ENCODE measurements around the gene METTL2A. TPM values are rescaled to one million over a fixed set of nuclear protein-coding genes. Genes with fewer than 3 reads are reported as not detected.
"Not testable (repeated sequence)": the region's sequence is repeated elsewhere in the genome, so short reads cannot be mapped to it uniquely, and the experiment has no call there.

The METTL2A gene
- polyA plus RNA-seq, 3 donors: 2.2 to 5.6 (median 3.9) TPM

DNA sequence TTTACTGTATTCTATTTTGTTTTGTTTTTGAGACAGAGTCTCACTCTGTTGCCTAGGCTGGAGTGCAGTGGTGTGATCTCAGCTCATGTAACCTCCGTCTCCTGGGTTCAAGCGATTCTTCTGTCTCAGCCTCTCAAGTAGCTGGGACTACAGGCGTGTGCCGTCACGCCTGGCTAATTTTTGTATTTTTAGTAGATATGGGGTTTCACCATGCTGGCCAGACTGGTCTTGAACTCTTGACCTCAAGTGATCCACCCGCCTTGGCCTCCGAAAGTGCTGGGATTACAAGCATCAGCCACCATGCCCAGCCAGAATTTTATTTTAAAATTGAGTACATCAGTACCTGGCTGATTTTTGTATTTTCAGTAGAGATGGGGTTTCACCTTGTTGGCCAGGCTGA is 70.4 kb downstream of the METTL2A start:
- intact Hi-C loops (cut with micrococcal nuclease); H3K4me2 ChIP-seq (replicated peaks; ENCODE audit: extremely low read depth, low read length, poor library complexity, severe bottlenecking); H3K36me3 ChIP-seq (replicated peaks in 1 of 2; ENCODE audit: control insufficient read depth in 1 of 2, insufficient read depth in 2 of 2, low read length in 2 of 2); H3K9me3 ChIP-seq (replicated peaks in 1 of 2; ENCODE audit: control insufficient read depth in 1 of 2, insufficient read depth in 1 of 2, low read length in 2 of 2); H3K4me1 ChIP-seq (ENCODE audit: control insufficient read depth in 1 of 2, insufficient read depth in 2 of 2, low read length in 2 of 2); H3K9ac ChIP-seq (ENCODE audit: insufficient read depth, low read length, poor library complexity, severe bottlenecking); H2AFZ ChIP-seq (ENCODE audit: insufficient read depth, low read depth, low read length, poor library complexity, severe bottlenecking); H3K27ac ChIP-seq (ENCODE audit: low read depth in 1 of 2, low read length in 2 of 2); H3K9me3 Mint-ChIP-seq; H3K27me3 Mint-ChIP-seq (ENCODE audit: low read depth in 3 of 3); H3K27me3 ChIP-seq (ENCODE audit: control insufficient read depth in 2 of 2, insufficient read depth in 2 of 2, low read length in 2 of 2); H3K4me3 ChIP-seq (replicated peaks in 1 of 3; ENCODE audit: low read depth in 2 of 3, low read length in 3 of 3); DNase-seq; H3K4me3 Mint-ChIP-seq: not testable (repeated sequence)
- H3K4me1 Mint-ChIP-seq: peaks cover 19% of the 10 kb centered on the region
- H3K79me2 ChIP-seq (ENCODE audit: insufficient read depth, low read length): peaks cover 96% of the 10 kb centered on the region
- peak overlapping the region in 2 of 7 donors; percentile 35 to 63 for H3K27ac Mint-ChIP-seq
- no CpG with 5 or more reads among the region's 7 CpGs for WGBS (ENCODE audit: insufficient coverage)
- H3K36me3 Mint-ChIP-seq: peaks cover 3 to 18% of the 10 kb centered on the region in 2 donors
- H4K20me1 ChIP-seq (ENCODE audit: insufficient read depth, low read length): peaks cover 87% of the 10 kb centered on the region

DNA sequence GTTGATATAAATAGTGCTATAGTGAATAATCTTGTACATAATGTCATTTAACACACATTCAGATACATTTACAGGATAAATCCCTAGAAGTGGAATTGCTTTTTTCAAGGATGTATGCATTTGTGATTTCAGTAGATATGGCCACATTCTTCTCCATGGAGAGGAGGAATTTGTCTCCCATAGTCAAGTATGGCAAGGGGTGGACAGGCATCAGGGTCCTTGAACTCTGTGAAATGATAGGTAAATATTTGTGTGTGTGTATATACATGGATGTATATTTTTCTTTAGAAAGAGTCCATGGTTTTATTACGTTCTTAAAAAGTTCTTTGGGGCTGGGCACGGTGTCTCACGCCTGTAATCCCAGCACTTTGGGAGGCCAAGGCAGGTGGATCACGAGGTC is 72.6 kb downstream of the METTL2A start:
- not testable (repeated sequence) for H3K4me1 Mint-ChIP-seq
- peak overlapping the region in 4 of 7 donors; percentile 33 to 63 (median 41) for H3K27ac Mint-ChIP-seq

DNA sequence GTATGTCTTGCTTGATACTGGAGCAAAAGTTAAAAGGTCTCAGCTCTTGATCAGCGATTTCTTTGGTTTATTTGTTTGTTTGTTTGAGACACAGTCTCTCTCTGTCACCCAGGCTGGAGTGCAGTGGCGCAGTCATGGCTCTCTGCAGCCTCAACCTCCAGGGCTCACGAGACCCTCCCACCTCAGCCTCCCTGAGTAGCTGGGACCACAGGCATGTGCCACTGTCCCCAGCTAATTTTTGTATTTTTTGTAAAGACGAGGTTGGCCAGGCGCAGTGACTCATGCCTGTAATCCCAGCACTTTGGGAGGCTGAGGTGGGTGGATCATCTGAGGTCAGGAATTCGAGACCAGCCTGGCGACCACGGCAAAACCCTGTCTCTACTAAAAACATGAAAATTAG is 75.1 kb downstream of the METTL2A start:
- H3K9me3 ChIP-seq (replicated peaks in 1 of 2; ENCODE audit: control insufficient read depth in 1 of 2, insufficient read depth in 1 of 2, low read length in 2 of 2); DNase-seq; H3K27me3 Mint-ChIP-seq (ENCODE audit: low read depth in 3 of 3); H3K36me3 Mint-ChIP-seq; H3K4me3 ChIP-seq (replicated peaks in 1 of 3; ENCODE audit: low read depth in 2 of 3, low read length in 3 of 3); H3K4me1 ChIP-seq (ENCODE audit: control insufficient read depth in 1 of 2, insufficient read depth in 2 of 2, low read length in 2 of 2); H3K27me3 ChIP-seq (ENCODE audit: control insufficient read depth in 2 of 2, insufficient read depth in 2 of 2, low read length in 2 of 2); intact Hi-C loops (cut with micrococcal nuclease); H3K4me2 ChIP-seq (replicated peaks; ENCODE audit: extremely low read depth, low read length, poor library complexity, severe bottlenecking); H3K4me3 Mint-ChIP-seq; H3K36me3 ChIP-seq (replicated peaks in 1 of 2; ENCODE audit: control insufficient read depth in 1 of 2, insufficient read depth in 2 of 2, low read length in 2 of 2); H3K4me1 Mint-ChIP-seq; H3K9ac ChIP-seq (ENCODE audit: insufficient read depth, low read length, poor library complexity, severe bottlenecking); H3K9me3 Mint-ChIP-seq; H3K27ac ChIP-seq (ENCODE audit: low read depth in 1 of 2, low read length in 2 of 2); H2AFZ ChIP-seq (ENCODE audit: insufficient read depth, low read depth, low read length, poor library complexity, severe bottlenecking): not testable (repeated sequence)
- Histone ChIP-seq H4K20me1 (ENCODE audit: insufficient read depth, low read length) (peaks cover 68% of the 10 kb centered on the region), H3K79me2 (ENCODE audit: insufficient read depth, low read length) (peaks cover 87% of the 10 kb centered on the region)
- 100% methylated on average over 1 of the region's 8 CpGs for WGBS (ENCODE audit: insufficient coverage)
- H3K27ac Mint-ChIP-seq: peak overlapping the region in 2 of 7 donors; percentile 18 to 38

More for the DNA sequence above, 72.6 kb downstream of the METTL2A start:
- H3K4me2 ChIP-seq (replicated peaks; ENCODE audit: extremely low read depth, low read length, poor library complexity, severe bottlenecking); intact Hi-C loops (cut with micrococcal nuclease); H3K9ac ChIP-seq (ENCODE audit: insufficient read depth, low read length, poor library complexity, severe bottlenecking); H3K9me3 ChIP-seq (replicated peaks in 1 of 2; ENCODE audit: control insufficient read depth in 1 of 2, insufficient read depth in 1 of 2, low read length in 2 of 2); H3K4me3 Mint-ChIP-seq; H3K27me3 Mint-ChIP-seq (ENCODE audit: low read depth in 3 of 3); H3K4me1 ChIP-seq (ENCODE audit: control insufficient read depth in 1 of 2, insufficient read depth in 2 of 2, low read length in 2 of 2); H3K27me3 ChIP-seq (ENCODE audit: control insufficient read depth in 2 of 2, insufficient read depth in 2 of 2, low read length in 2 of 2); H3K9me3 Mint-ChIP-seq; H3K27ac ChIP-seq (ENCODE audit: low read depth in 1 of 2, low read length in 2 of 2); H3K36me3 ChIP-seq (replicated peaks in 1 of 2; ENCODE audit: control insufficient read depth in 1 of 2, insufficient read depth in 2 of 2, low read length in 2 of 2); H3K4me3 ChIP-seq (replicated peaks in 1 of 3; ENCODE audit: low read depth in 2 of 3, low read length in 3 of 3); H2AFZ ChIP-seq (ENCODE audit: insufficient read depth, low read depth, low read length, poor library complexity, severe bottlenecking); DNase-seq: not testable (repeated sequence)
- H3K79me2 ChIP-seq (ENCODE audit: insufficient read depth, low read length): peaks cover 90% of the 10 kb centered on the region
- WGBS (ENCODE audit: insufficient coverage): 100% methylated on average over 2 of the region's 4 CpGs
- peaks cover 3 to 17% of the 10 kb centered on the region in 2 donors for H3K36me3 Mint-ChIP-seq
- peaks cover 82% of the 10 kb centered on the region for H4K20me1 ChIP-seq (ENCODE audit: insufficient read depth, low read length)

Small RNA genes lying within 50 kb of the gene (small RNA-seq; reads per million reads assigned to genes)
- gene RNU7-52P (ENCODE audit: insufficient read length, low read depth): not detected

Other genes with a start within 250 kb of the METTL2A start
- not detected for gene EFCAB3, start 43.3 kb upstream of the METTL2A start, polyA plus RNA-seq
- gene TLK2, start 54.9 kb downstream of the METTL2A start, polyA plus RNA-seq: 10 to 100 TPM in 1 of 3 donors, 1 to 10 TPM in 2; 4.0 to 28.2 (median 4.3) TPM
- under 1 TPM in 1 of 3 donors, not detected in 2; 0.04 TPM for gene MRC2, start 203.8 kb downstream of the METTL2A start, polyA plus RNA-seq